ENCODE data around the gene GMCL2.
"Not testable (repeated sequence)": the region's sequence is repeated elsewhere in the genome, so short reads cannot be mapped to it uniquely, and the experiment has no call there.

GMCL2 gene

DNA sequence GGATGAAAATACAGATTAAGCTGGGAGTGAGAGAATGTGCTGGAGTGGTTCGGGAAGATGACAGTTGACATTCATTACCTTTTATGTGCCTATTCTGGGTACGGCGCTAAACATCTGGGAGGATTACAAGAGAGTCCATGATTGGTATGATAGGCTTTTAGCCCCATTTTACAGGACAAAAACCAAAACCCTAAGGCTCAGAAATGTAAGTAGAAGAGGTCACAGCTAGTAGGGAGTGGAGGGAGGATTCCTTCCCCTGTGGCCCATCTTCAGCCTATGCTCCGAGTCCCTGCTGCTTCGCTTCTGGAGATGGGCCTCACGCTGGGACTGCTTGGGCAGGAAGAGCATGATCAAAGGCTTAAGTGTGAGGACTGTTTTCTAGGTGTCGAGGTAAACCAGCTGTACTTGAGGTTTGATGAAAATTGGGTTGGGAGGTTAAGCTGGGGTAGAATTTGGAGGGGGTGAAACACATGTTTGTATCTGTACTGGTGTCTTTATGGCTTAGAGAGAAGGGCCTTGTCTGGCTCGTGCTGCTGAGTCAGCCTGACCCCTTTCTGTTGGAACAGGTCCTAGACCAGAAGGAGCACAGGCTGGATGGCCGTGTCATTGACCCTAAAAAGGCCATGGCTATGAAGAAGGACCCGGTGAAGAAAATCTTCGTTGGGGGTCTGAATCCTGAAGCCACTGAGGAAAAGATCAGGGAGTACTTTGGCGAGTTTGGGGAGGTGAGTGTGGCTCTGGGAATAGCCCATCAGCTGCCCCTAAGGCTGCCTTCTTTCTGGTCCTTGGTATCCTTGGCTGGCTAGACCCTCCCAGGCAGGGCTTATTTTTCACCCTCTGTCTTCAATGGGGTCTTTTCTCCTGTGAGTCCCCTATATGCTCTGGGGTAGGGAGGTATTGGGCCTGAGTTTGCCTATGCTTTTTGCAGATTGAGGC, 19.3 kb upstream of the GMCL2 start:
- peak; percentile 46 for DNase-seq (ENCODE audit: low spot score)

DNA sequence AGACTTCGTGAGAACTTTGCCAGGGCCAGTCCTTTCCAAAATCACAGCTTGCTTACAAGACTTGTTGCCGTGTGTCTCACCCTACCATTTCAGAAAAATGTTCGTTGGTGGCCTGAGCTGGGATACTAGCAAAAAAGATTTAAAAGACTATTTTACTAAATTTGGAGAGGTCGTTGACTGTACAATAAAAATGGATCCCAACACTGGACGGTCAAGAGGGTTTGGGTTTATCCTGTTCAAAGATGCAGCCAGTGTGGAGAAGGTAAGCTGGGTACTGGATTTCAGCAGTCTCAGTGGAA, 18.5 kb upstream of the GMCL2 start:
- no peak for DNase-seq (ENCODE audit: low spot score)

DNA sequence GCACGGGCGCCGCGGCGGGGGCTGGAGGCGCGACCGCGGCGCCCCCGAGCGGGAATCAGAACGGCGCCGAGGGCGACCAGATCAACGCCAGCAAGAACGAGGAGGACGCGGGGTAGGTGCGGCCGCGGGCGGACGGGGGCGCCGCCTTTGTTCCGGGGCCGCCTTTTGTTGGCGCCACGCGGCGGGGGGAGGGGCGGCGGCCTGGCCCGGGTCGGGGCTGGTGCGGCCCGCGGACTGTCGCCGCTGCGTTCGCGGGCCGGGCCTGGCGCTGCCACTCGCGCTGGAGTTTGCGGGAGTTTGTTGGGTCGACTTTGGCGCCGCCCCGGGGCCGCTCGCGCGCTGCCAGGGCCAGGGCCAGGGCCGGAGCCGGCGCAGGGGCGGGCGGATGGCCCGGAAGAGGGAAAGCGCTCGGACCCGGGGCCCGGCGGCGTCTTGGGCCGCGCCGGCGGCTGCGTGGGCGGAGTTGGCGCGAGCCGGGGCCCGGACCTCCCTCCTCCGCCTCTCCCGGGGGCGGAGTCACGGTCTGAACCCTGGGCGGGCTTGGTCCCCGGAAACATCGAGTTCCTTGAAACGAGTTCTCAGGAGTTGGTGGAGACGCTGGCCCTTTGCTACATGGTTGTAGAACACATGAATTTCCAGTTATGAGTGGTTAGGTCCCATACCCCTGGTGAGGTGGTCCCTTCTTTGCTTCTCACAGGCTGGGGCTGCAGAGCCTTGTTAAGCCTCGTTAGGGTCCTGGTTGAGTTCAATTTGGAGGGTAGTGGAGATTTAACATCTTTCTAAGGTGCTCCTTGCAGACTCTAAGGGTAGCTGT, 18.0 kb upstream of the GMCL2 start:
- DNase-seq (ENCODE audit: low spot score) = peak; percentile 83

DNA sequence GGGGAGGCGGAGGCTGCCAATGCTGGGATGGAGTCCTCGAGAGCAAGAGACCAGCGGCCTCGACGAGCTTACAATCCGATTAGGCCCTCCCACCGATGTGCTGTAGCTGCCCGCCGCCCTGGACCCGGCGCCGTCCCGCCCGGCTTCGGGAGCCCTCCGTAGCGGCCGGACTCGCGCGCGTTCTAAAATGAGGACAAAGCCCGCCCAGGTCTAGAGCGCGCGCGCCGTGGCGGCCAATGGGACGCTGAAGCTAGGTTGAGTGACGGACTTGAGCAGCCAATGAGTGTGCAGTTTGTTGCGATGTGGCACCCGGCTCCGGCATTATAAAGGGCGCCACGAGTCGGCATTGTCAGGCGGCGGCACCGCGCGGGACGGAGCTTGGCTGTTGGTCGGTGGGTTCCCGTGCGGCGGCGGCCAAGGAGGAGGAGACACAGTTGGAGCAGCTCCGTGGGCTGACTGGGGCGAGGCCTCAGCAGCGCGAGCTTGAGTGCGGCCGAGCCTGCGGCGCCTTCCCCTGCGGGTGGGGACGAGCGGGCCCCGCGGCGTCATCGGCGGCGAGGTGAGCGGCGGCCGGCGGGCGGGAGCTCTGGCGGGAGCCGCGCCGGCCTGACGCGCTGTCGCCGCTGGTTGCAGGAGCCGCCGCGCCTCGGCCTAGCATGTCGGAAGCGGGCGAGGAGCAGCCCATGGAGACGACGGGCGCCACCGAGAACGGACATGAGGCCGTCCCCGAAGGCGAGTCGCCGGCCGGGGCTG, 17.2 kb upstream of the GMCL2 start, which contains the start of gene HNRNPAB:
HNRNPAB (plus strand) TSS at position 352 of the 753 bp plus-strand sequence; CDS start at position 657, 305 bp downstream.
- DNase-seq (ENCODE audit: low spot score) = peak; percentile 99

DNA sequence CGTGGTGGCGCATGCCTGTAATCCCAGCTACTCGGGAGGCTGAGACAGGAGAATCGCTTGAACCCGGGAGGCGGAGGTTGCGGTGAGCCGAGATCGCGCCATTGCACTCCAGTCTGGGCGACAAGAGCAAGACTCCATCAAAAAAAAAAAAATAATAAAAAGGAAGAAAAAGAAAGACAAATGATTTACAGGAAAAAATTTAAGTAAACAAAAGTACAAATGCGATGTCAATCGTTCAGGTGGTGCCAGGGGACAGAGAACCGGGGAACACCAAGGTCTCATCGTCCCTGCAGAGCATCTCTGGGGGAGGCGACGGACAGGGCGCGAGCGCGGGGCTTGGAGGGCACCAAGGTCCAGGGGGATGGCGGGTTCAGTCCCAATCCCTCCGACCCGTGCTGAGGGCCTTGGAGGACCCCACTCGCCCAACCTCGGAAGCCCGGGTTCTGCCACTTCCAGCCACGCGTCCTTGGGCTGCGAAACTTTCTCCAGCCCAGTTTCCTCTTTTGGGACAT, 16.6 kb upstream of the GMCL2 start:
- DNase-seq (ENCODE audit: low spot score) = no peak

DNA sequence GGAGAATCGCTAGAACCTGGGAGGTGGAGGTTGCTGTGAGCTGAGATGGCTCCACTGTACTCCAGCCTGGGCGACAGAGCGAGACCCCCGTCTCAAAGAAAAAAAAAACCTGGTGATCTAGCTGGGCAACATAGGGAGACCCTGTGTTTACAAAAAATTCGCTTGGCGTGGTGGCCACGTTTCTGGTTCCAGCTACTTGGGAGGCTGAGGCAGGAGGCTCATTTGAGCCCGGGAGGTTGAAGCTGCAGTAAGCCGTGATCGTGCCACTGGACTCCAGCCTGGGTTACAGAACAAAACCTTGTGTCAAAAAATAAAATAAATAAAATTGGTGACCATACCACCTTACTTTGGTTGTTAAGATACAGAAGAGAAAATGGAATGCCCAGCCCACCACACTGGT, 15.4 kb upstream of the GMCL2 start:
- DNase-seq (ENCODE audit: low spot score) = no peak

DNA sequence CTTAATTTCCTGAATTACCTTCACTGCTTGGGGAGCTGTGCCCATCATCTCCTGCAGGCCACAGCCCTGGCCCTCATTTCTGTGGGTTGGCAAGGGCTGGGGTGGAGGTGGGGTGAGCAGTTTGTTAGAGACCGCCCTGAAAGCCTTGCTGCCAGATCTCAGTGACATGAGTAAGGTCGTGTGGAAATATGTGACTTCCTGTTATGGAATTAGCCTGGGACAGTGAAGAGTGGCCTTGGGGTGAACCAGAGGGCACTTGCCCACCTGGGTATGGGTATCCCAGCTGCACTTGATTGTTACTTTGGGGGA, 14.7 kb upstream of the GMCL2 start:
- DNase-seq (ENCODE audit: low spot score) = no peak

DNA sequence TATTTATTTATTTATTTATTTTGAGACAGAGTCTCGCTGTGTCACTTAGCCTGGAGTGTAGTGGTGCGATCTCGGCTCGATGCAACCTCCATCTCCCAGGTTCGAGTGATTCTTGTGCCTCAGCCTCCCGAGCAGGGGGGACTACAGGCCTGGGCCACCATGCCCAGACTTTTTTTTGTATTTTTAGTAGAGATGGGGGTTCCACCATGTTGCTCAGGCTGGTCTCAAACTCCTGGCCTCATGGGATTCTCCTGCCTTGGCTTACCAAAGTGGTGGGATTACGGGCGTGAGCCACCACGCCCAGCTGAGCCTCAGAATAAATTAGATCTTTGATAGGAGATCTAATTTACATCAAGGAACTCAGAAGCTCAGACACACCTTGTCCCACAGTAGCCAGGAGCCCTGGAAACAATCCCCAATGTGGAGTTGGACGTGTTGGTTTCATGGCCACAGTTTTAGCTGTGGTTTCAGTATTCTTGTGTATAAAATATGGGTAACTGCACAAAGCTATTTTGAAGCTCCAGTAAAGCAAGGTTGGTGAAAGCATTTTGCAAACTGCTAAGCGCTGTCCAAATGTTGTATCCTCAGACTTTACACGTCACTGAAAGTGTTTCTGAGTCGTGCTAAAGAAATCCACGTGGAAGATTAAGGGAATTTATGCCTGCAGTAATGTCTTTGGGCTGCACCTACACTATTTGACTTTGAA, 14.2 kb upstream of the GMCL2 start:
- no peak for DNase-seq (ENCODE audit: low spot score)

DNA sequence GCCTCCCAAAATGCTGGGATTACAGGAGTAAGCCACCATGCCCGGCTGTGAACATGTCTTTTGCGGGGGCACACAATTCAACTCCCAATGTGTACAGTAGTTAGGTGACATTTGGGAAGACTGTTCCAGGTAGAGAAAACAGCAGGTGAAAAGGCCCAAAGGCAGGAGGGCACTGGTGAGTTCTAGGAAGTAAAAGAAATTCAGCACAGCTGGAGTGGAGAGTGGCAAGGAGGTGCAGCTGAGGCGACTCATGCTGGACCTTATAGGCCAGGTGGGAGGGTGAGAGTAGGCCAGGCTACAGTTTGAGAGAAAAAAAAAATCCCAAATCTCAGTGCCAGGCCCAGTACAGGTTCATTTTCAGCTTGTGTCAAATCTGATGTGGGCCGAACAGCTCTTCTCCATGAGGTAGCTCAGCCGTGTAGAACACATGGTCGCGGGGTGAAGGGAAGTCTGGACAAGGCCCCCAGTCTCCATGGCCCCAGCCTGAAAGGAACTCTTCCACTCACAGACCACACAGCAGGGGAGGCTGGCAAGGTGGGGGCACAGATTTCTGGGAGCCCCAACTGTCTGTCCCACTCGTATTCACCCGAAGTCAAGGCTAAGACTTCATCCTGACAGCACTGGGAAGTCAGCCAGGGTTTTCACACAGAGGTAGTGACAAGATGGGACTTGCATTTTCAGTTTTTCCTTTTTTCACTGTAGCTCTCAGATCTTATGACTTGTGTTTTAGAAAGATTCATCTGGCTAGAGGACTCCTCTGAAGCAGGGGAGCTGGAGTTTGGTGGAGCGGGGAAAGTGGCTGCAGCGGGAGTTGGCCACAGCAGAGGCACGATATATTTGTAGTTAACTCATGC, 12.6 kb upstream of the GMCL2 start:
- no peak for DNase-seq (ENCODE audit: low spot score)

DNA sequence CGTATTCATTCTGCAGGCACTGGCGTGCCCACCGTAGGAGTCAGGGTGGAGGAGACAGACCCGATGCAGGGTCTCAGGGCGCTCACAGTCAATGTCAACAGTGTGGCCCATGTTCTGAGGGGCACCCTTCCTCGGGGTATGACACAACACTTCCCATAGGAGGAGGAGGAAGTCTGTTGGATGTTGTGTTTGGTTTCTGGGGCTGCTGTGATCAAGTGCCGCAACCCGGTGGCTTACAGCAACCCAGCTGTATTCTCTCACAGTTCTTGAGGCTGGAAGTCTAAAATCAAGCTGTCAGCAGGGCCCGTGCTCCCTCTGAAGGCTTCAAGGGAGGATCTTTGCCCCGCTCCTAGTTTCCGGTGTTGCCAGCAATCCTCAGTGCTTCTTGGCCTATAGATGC, 11.5 kb upstream of the GMCL2 start:
- no peak for DNase-seq (ENCODE audit: low spot score)

DNA sequence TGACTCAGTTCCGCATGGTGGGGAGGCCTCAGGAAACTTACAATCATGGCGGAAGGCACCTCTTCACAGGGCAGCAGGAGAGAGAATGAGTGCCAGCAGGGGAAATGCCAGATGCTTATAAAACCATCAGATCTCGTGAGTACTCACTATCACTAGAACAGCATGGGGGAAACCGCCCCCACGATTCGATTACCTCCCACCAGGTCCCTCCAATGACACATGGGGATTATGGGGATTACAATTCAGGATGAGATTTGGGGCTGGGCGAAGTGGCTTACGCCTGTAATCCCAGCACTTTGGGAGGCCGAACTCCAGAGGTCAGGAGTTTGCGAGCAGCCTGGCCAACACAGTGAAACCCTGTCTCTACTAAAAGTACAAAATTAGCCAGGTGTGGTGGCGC, 11.0 kb upstream of the GMCL2 start:
- DNase-seq (ENCODE audit: low spot score) = not testable (repeated sequence)

DNA sequence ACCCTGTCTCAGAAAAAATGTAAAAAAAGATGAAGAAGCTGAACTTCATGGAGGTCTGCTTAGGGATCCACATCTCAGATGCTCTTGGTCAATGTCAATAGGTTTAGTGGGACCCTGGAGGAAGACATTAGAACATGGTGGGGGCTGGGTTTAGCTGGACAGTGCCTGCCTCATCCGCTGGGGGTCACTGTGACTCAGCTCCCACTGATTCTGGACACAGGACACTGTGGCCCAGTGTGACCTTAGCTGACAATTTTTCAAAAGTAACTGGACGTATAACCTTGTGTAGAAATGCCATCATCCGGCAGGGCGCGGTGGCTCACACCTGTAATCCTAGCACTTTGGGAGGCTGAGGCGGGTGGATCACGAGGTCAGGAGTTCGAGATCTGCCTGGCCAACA, 9.8 kb upstream of the GMCL2 start:
- no peak for DNase-seq (ENCODE audit: low spot score)

DNA sequence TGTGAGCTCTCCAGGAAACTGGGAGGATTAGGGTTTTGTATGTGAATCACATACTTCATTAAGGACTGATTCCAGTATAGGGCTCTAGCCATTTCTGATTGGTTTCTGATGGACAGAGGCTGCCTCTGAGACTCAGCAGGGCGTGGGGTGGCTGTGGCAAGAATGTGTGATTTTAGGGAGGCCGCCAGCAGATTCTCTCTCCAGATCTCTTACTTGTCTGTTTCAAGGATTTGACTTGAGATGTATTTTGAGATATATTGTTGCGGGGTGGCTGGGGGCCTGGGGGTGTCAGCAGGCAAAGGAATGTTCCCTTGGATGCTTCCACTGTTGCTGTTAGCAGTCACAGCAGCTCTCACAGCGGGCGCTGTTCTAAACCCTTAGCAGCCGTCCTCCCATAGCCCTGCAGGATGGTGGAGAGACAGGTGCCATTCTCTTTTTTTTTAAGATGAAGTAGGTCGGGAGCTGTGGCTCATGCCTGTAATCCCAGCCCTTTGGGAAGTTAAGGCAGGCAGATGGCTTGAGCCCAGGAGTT, 9.2 kb upstream of the GMCL2 start:
- no peak for DNase-seq (ENCODE audit: low spot score)

DNA sequence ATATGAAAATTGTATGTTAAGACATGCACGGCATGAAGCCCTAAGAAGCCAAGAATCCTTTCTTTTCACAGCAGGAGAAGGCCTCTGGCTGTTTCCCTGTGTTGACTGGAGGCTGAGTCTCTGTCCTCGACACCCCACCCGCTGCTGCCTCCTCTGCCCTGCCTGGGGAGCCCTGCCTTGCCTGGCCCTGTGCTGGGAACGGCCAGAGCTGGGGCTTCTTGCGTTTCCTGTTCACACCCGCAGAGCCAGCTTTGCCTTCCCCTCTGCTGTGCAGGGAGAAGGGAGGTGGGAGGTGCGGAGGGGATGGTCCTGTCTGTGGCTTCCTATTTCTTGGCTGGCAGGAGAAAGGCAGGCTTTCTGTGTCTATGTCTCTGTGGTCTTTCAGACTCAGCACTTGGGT, 6.9 kb upstream of the GMCL2 start:
- DNase-seq (ENCODE audit: low spot score) = no peak

DNA sequence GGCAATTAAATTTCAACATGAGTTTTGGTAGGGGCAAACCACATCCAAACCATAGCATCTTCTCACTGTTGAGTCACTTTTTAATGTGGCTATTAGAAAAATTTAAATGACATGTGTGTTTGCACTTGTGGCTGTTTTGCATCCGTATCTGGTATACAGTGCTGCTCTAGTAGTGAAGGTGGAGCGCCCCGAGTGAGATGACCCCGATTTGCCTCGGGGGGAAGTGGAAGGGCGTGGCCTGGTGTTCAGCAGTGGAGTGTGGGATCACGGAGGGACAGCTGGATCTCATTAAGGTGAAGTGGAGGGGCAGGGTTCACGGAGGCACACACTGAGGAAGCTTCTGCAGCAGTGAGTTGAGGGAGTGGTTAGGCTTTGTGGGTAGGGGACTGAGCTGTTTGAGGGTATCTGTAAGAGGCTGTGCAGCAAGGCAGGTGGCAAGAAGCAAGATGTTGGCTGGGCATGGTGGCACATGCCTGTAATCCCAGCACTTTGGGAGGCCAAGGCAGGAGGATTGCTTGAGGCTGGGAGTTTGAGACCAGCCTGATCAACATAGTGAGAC, 6.2 kb upstream of the GMCL2 start:
- DNase-seq (ENCODE audit: low spot score) = no peak

DNA sequence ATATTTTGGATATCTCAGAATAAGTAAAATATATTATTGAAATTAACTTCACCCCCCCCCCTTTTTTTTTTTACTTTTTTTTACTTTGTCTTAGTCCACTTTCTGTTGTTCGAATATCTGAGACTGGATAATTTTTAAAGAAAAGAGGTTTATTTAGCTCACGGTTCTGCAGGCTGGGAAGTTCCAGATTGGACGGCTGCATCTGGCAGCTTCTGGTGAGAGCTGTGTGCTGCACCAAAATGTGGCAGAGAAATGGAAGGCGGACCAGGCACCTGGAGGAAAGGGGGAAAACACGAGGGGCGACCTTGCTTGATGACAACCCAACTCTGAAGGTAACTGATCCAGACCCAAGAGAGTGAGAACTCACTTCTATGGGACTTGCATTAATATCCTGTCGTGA, 5.6 kb upstream of the GMCL2 start:
- DNase-seq (ENCODE audit: low spot score) = no peak

DNA sequence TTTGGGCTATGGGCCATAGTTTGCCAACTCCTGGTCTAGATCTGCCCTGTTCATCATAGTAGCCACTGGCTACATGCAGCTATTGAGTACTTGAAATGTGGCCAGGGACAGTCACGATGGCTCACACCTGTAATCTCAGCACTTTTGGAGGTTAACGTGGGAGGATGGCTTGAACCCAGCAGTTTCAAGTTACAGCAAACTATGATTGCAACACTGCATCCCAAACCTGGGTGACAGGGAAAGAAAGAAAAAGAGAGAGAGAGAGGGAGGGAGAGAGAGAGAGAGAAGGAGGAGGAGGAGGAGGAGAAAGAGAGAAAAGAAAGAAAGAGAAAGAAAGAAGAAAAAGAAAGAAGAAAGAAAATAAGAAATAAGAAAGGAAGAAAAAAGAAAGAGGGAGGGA, 5.1 kb upstream of the GMCL2 start:
- no peak for DNase-seq (ENCODE audit: low spot score)

DNA sequence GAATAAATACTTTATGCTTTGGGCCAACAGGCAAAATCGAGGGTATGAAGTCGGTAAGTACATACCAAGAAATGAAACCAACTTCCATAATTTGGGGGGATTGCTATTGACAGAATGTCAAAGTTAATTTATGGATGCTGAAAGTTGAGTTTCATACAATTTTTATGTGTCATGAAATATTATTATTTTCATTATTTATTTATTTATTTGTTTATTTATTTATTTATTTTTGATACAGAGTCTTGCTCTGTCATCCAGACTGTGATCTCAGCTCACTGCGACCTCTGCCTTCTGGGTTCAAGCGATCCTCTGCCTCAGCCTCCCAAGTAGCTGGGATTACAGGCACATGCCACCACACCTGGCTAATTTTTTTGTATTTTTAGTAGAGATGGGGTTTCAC, 4.5 kb upstream of the GMCL2 start:
- DNase-seq (ENCODE audit: low spot score) = no peak

DNA sequence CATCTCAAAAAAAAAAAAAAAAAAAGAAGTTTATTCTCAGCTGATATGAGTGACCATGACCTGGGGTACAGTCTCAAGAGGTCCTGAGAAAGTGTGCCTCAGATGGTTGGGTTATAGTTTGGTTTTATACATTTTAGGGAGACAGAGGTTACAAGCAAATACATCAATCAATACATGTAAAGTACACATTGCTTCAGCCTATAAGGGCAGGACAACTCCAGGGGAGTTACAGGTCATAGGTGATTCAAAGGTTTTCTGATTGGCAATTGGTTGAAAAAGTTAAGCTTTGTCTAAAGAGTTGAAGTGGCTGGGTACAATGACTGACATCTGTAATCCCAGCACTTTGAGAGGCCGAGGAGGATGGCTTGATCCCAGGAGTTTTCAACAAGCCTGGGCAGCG, 2.3 kb upstream of the GMCL2 start:
- no peak for DNase-seq (ENCODE audit: low spot score)

DNA sequence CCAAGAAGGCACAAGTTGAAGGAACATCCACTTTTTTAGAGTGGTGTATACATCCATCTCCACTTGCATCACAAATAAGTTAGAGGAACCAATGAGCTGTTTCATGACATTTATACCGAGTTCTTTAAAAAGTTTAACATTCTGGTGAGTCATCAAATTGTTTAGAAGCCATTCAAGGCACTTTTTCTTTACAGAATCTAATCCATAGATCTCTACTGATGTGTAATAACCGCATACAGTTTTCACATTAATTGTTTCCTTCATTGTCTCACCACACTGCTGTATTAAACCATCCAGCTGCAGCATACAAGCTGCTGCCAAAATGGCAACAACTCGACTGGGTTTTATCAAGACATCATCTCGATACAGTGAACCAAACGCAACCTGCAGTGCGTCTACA, 744 bp downstream of the GMCL2 start:
- no peak for DNase-seq (ENCODE audit: low spot score)
